CD4-positive, alpha-beta T cell (primary cell): ENCODE measurements around the gene TMBIM6. TPM values are rescaled to one million over a fixed set of nuclear protein-coding genes. Genes with fewer than 3 reads are reported as not detected.
"Not testable (repeated sequence)": the region's sequence is repeated elsewhere in the genome, so short reads cannot be mapped to it uniquely, and the experiment has no call there.

Experiments
- ATAC-seq: fragments of 200-7000 bp; cut with Tn5 transposase; one replicate; pipeline ENCODE4 v1.10.0; 2022; ENCODE audit warnings: mild to moderate bottlenecking; ENCODE audit not compliant: poor library complexity
- CTCF ChIA-PET: fragments of 350-600 bp; sonication (Branson Sonifier 250); formaldehyde crosslinking; loops from one replicate; lab custom pipeline; 2021; ENCODE audit warnings: antibody characterized with exemption, inconsistent platforms; lab: Charles Lee
- POLR2A ChIA-PET: fragments of 350-600 bp; sonication (Branson Sonifier 250); formaldehyde crosslinking; loops from one replicate; lab custom pipeline; 2021; ENCODE audit warnings: antibody characterized with exemption, inconsistent platforms; lab: Charles Lee
- DNase-seq, 14 experiments: peaks; one replicate each; pipeline ENCODE4 v3.0.0-alpha.2; 2013 to 2020; ENCODE audit warnings: mixed read lengths in 2 of 14
- H3K27ac ChIP-seq, 2 donors: one replicate each; pipeline versions ENCODE4 v1.5.1 to v1.7.0; 2013; ENCODE audit warnings: low read length in 2 of 2, low read depth in 1 of 2, mild to moderate bottlenecking in 1 of 2
- H3K27me3 ChIP-seq, 2 experiments: 1 replicate in 1 of 2; 2 replicates in 1 of 2; pipeline versions ENCODE4 v1.6.1 to v1.7.0; 2013; ENCODE audit warnings: low read length in 2 of 2, control low read depth in 1 of 2, mild to moderate bottlenecking in 1 of 2, moderate library complexity in 1 of 2; ENCODE audit not compliant: insufficient read depth in 2 of 2, control insufficient read depth in 1 of 2
- H3K36me3 ChIP-seq: one replicate; pipeline ENCODE4 v1.6.1; 2013; ENCODE audit warnings: low read length, control low read depth; ENCODE audit not compliant: insufficient read depth
- H3K4me1 ChIP-seq: one replicate; pipeline ENCODE4 v1.6.1; 2013; ENCODE audit warnings: low read length, control low read depth; ENCODE audit not compliant: insufficient read depth
- H3K4me3 ChIP-seq: one replicate; pipeline ENCODE4 v1.5.1; 2013; ENCODE audit warnings: mild to moderate bottlenecking, low read length, moderate library complexity
- H3K9me3 ChIP-seq, 2 experiments: 1 replicate in 1 of 2; 2 replicates in 1 of 2; pipeline versions ENCODE4 v1.6.1 to v1.7.0; 2013; ENCODE audit warnings: low read length in 2 of 2, mild to moderate bottlenecking in 2 of 2, control low read depth in 1 of 2, moderate library complexity in 1 of 2; ENCODE audit not compliant: control insufficient read depth in 1 of 2, insufficient read depth in 1 of 2
- H3K27ac Mint-ChIP-seq: one replicate; pipeline ENCODE4 v1.8.0; 2020; ENCODE audit warnings: mixed read lengths
- H3K27me3 Mint-ChIP-seq: one replicate; pipeline ENCODE4 v1.8.0; 2021; ENCODE audit warnings: mixed read lengths
- H3K36me3 Mint-ChIP-seq: one replicate; pipeline ENCODE4 v1.8.0; 2021; ENCODE audit warnings: low read depth, mixed read lengths
- H3K4me1 Mint-ChIP-seq: one replicate; pipeline ENCODE4 v1.8.0; 2021; ENCODE audit warnings: low read depth, mixed read lengths
- H3K4me3 Mint-ChIP-seq: one replicate; pipeline ENCODE4 v1.8.0; 2020; ENCODE audit warnings: mild to moderate bottlenecking, mixed read lengths
- H3K9me3 Mint-ChIP-seq: one replicate; pipeline ENCODE4 v1.8.0; 2020; ENCODE audit warnings: mixed read lengths
- CTCF ChIP-seq: fragments of 200-600 bp; IDR thresholded peaks from one replicate; pipeline ENCODE4 v1.8.0; 2022; ENCODE audit warnings: antibody characterized with exemption, mild to moderate bottlenecking
- intact Hi-C, 2 experiments: fragments of 100-400 bp; cut with DNase I in 1 of 2; cut with micrococcal nuclease in 1 of 2; formaldehyde crosslinking; loops; one replicate each; pipeline versions ENCODE4 v1.15.1 to v1.9.0; 2023 to 2025; cut with DNase I, micrococcal nuclease
- total RNA-seq, 174 experiments: library from RNA in 2 of 174; stranded (reverse) in 2 of 174; gene quantifications; one replicate each; pipeline ENCODE4 v1.2.3 and lab custom pipeline; 2021 to 2026

The TMBIM6 gene
- total RNA-seq, 2 experiments from 2014 or later: 274 to 279 TPM

- Histone ChIP-seq H3K9me3 (no peaks in the 10 kb centered on the region), H3K27me3 (no peaks in the 10 kb centered on the region), H3K27ac (peak within 1 kb of the TSS; percentile 39 to 82), H3K36me3 (no peaks in the 10 kb centered on the region), H3K4me3 (peak within 1 kb of the TSS; percentile 85), H3K4me1 (peaks cover 42% of the 10 kb centered on the region)
- ChIA-PET CTCF (interaction anchor here (0.9 to 7.1 kb wide), 16 partner anchors 9 to 598 kb away, joined by 3 to 56 read pairs (median 6); partner anchors contain the start of genes PRPF40B and TMBIM6), POLR2A (interaction anchor here (0.6 to 6.9 kb wide), 14 partner anchors 8 to 85 kb away, joined by 3 to 87 read pairs (median 8); partner anchors contain the start of gene TMBIM6)
- Mint-ChIP-seq H3K27me3 (peaks cover 4% of the 10 kb centered on the region), H3K4me1 (peaks cover 45% of the 10 kb centered on the region), H3K36me3 (no peaks in the 10 kb centered on the region), H3K9me3 (no peaks in the 10 kb centered on the region), H3K27ac (peak within 1 kb of the TSS; percentile 78), H3K4me3 (peak within 1 kb of the TSS; percentile 94)
- intact Hi-C loops: loop anchor here (1.0 to 10.0 kb wide), 7 partner anchors 36 to 342 kb away; partner anchors contain the start of gene SPATS2 (in 1 of the 2)
- TF ChIP-seq CTCF: peak; percentile 93
- DNase-seq (peak; percentile 97 to 100 (median 99)), ATAC-seq (peak; percentile 95)
Observed at GRCh38 chr12:49707128-49707811, 34.1 kb upstream of the TMBIM6 start, which contains the start of gene FMNL3. Gene FMNL3 (minus strand): TSS chr12:49707405. CDS start chr12:49707180, 225 bp downstream.

GRCh38 chr12:49707812-49708147 is 33.6 kb upstream of the TMBIM6 start:
- Histone ChIP-seq H3K27me3 (peaks cover 0 to 2% of the 10 kb centered on the region in 2 experiments), H3K36me3 (no peaks in the 10 kb centered on the region), H3K4me1 (peaks cover 39% of the 10 kb centered on the region), H3K27ac (no peak overlapping the region), H3K4me3 (no peak overlapping the region), H3K9me3 (no peaks in the 10 kb centered on the region)
- ChIA-PET POLR2A (interaction anchor here (1.7 to 6.9 kb wide), 5 partner anchors 17 to 86 kb away, joined by 7 to 87 read pairs (median 21); no protein-coding TSS in a partner anchor), CTCF (interaction anchor here (0.6 to 7.1 kb wide), 13 partner anchors 10 to 420 kb away, joined by 3 to 56 read pairs (median 7); partner anchors contain the start of genes PRPF40B and TMBIM6)
- Mint-ChIP-seq H3K4me1 (peaks cover 40% of the 10 kb centered on the region), H3K9me3 (no peaks in the 10 kb centered on the region), H3K4me3 (peak overlapping the region; percentile 86), H3K36me3 (no peaks in the 10 kb centered on the region), H3K27me3 (peaks cover 4% of the 10 kb centered on the region), H3K27ac (peak overlapping the region; percentile 29)
- intact Hi-C loops: loop anchor here (1.0 to 10.0 kb wide), 8 partner anchors 33 to 343 kb away; partner anchors contain the start of genes SPATS2 (in 1 of the 2) and TMBIM6 (in 1 of the 2)
- DNase-seq (no peak), ATAC-seq (no peak)
- no peak for TF ChIP-seq CTCF

- ChIA-PET POLR2A (no interaction called here), CTCF (interaction anchor here (0.9 to 7.1 kb wide), 9 partner anchors 32 to 86 kb away, joined by 3 to 56 read pairs (median 5); partner anchors contain the start of genes PRPF40B and TMBIM6)
- intact Hi-C loops: loop anchor here in 1 of 2 experiments (2.0 to 10.0 kb wide), 4 partner anchors 32 to 344 kb away; partner anchors contain the start of genes SPATS2 and TMBIM6
- peaks cover 0 to 2% of the 10 kb centered on the region in 2 experiments for H3K27me3 ChIP-seq
- H3K9me3 ChIP-seq: no peaks in the 10 kb centered on the region
- H3K4me3 ChIP-seq: no peak overlapping the region
- Mint-ChIP-seq H3K27me3 (peaks cover 10% of the 10 kb centered on the region), H3K27ac (no peak overlapping the region), H3K36me3 (no peaks in the 10 kb centered on the region), H3K4me1 (peaks cover 29% of the 10 kb centered on the region), H3K9me3 (no peaks in the 10 kb centered on the region), H3K4me3 (peak overlapping the region; percentile 8)
- H3K36me3 ChIP-seq: no peaks in the 10 kb centered on the region
- H3K27ac ChIP-seq: no peak overlapping the region
- no peak for DNase-seq
- H3K4me1 ChIP-seq: peaks cover 29% of the 10 kb centered on the region
- no peak for ATAC-seq
- no peak for TF ChIP-seq CTCF
Observed at GRCh38 chr12:49708851-49709250, 32.5 kb upstream of the TMBIM6 start.

GRCh38 chr12:49713952-49714351 is 27.4 kb upstream of the TMBIM6 start:
- H3K4me1 ChIP-seq, H3K36me3 ChIP-seq, ATAC-seq, intact Hi-C loops, H3K27ac Mint-ChIP-seq, H3K36me3 Mint-ChIP-seq, H3K27ac ChIP-seq, H3K4me3 ChIP-seq, H3K9me3 Mint-ChIP-seq, H3K27me3 ChIP-seq, H3K4me3 Mint-ChIP-seq, H3K4me1 Mint-ChIP-seq, DNase-seq, H3K9me3 ChIP-seq: not testable (repeated sequence)
- ChIA-PET CTCF (interaction anchor here (2.5 kb wide), 1 partner anchor 77 kb away, joined by 8 read pairs; no protein-coding TSS in a partner anchor), POLR2A (interaction anchor here (0.6 kb wide), 1 partner anchor 27 kb away, joined by 4 read pairs; no protein-coding TSS in a partner anchor)
- H3K27me3 Mint-ChIP-seq: peaks cover 29% of the 10 kb centered on the region
